Measurements from ENCODE around the gene OR52I2.

The OR52I2 gene

DNA sequence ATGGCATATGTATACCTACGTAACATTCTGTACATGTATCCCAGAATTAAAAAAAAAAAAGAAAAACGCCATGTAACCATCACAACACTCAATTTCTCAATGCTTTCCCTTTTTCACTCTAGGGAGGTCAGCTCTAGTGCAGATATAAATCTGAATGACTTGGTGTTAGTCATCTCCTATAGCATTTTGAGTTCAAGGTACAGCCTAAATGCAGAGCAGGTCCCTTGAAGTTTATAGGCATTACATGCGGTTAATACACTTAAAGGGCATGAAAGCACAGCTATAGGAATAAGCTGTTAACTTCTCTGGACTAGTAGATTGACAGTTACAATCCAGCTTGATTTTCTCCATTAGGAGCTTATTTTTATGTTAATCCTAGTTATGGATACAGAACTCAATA is 16.2 kb upstream of the OR52I2 start:
- Histone ChIP-seq H2AFZ (ENCODE audit: low read depth, low read length) (no peak overlapping the region), H3K27ac (ENCODE audit: low read length) (no peak overlapping the region), H3K9me3 (ENCODE audit: insufficient read depth, low read length, severe bottlenecking) (no peaks in the 10 kb centered on the region), H3K4me3 (ENCODE audit: low read depth in 1 of 2, low read length in 2 of 2) (no peak overlapping the region), H3K36me3 (ENCODE audit: insufficient read depth, low read length) (no peaks in the 10 kb centered on the region), H3K79me2 (ENCODE audit: insufficient read depth, low read length) (no peaks in the 10 kb centered on the region), H3K4me2 (ENCODE audit: insufficient read depth, low read length) (no peak overlapping the region), H3K9ac (ENCODE audit: low read depth, low read length) (no peak overlapping the region), H3K27me3 (ENCODE audit: insufficient read depth, low read length, poor library complexity) (no peaks in the 10 kb centered on the region), H3K4me1 (ENCODE audit: insufficient read depth, low read length) (no peaks in the 10 kb centered on the region), H4K20me1 (ENCODE audit: insufficient read depth, low read length) (no peaks in the 10 kb centered on the region)
- no peak for ATAC-seq (ENCODE audit: insufficient read depth, low read depth)
- no peak for DNase-seq
- TF ChIP-seq, protein P1, sequence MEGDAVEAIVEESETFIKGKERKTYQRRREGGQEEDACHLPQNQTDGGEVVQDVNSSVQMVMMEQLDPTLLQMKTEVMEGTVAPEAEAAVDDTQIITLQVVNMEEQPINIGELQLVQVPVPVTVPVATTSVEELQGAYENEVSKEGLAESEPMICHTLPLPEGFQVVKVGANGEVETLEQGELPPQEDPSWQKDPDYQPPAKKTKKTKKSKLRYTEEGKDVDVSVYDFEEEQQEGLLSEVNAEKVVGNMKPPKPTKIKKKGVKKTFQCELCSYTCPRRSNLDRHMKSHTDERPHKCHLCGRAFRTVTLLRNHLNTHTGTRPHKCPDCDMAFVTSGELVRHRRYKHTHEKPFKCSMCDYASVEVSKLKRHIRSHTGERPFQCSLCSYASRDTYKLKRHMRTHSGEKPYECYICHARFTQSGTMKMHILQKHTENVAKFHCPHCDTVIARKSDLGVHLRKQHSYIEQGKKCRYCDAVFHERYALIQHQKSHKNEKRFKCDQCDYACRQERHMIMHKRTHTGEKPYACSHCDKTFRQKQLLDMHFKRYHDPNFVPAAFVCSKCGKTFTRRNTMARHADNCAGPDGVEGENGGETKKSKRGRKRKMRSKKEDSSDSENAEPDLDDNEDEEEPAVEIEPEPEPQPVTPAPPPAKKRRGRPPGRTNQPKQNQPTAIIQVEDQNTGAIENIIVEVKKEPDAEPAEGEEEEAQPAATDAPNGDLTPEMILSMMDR (IDR thresholded peaks at IDR 0.05; ENCODE audit: borderline replicate concordance, extremely low read depth, low read length, poor library complexity, severe bottlenecking): no peak
- no peak for TF ChIP-seq EZH2 (IDR thresholded peaks at IDR 0.05; ENCODE audit: borderline replicate concordance, low read depth, low read length, severe bottlenecking)

DNA sequence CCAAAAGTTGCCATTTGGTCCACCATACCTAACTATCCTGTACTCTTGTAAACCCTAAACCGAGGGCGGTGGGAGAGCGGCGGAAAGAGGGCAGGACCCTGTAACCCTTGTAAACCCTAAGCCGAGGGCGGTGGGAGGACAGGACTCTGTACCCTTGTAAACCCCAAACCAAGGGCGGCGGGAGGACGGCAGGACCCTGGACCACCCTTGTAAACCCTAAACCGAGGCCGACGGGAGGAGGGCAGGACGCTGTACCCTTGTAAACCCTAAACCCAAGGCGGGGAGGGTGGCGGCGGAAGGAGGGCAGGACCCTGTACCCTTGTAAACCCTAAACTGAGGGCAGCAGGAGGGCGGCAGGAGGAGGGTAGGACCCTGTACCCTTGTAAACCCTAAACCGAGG is 12.5 kb upstream of the OR52I2 start:
- Histone ChIP-seq H3K4me1 (ENCODE audit: insufficient read depth, low read length) (no peaks in the 10 kb centered on the region), H3K9ac (ENCODE audit: low read depth, low read length) (no peak overlapping the region), H2AFZ (ENCODE audit: low read depth, low read length) (no peak overlapping the region), H3K27ac (ENCODE audit: low read length) (no peak overlapping the region), H3K36me3 (ENCODE audit: insufficient read depth, low read length) (no peaks in the 10 kb centered on the region), H3K27me3 (ENCODE audit: insufficient read depth, low read length, poor library complexity) (no peaks in the 10 kb centered on the region), H3K9me3 (ENCODE audit: insufficient read depth, low read length, severe bottlenecking) (no peaks in the 10 kb centered on the region), H3K4me2 (ENCODE audit: insufficient read depth, low read length) (no peak overlapping the region), H3K4me3 (ENCODE audit: low read depth in 1 of 2, low read length in 2 of 2) (no peak overlapping the region), H4K20me1 (ENCODE audit: insufficient read depth, low read length) (no peaks in the 10 kb centered on the region), H3K79me2 (ENCODE audit: insufficient read depth, low read length) (no peaks in the 10 kb centered on the region)
- TF ChIP-seq, protein P1 (IDR thresholded peaks at IDR 0.05; ENCODE audit: borderline replicate concordance, extremely low read depth, low read length, poor library complexity, severe bottlenecking): no peak
- TF ChIP-seq EZH2 (IDR thresholded peaks at IDR 0.05; ENCODE audit: borderline replicate concordance, low read depth, low read length, severe bottlenecking): no peak
- ATAC-seq (ENCODE audit: insufficient read depth, low read depth): no peak
- DNase-seq: no peak

DNA sequence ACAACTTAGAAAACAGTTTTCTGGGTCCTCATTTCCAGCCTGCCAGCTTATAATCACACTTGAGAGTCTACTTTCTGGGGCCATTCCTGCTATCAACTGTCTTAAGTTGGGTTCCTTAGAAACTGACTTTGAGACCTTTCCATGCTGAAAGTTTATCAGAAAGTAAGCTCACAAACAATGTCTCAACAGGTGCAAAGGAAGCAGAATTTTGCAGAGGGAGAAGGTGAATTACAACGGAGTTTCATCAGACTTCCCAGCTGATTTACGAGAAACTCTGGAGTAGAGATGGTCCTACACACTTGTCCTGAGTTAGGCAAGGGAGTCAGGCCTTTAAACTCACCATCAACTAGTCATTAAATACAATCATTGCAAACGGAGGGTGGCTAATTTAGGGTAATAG is 4.7 kb upstream of the OR52I2 start:
- TF ChIP-seq, protein P1 (IDR thresholded peaks at IDR 0.05; ENCODE audit: borderline replicate concordance, extremely low read depth, low read length, poor library complexity, severe bottlenecking): no peak
- no peak for TF ChIP-seq EZH2 (IDR thresholded peaks at IDR 0.05; ENCODE audit: borderline replicate concordance, low read depth, low read length, severe bottlenecking)
- peaks cover 9% of the 10 kb centered on the region for H3K27me3 ChIP-seq (ENCODE audit: insufficient read depth, low read length, poor library complexity)
- no peaks in the 10 kb centered on the region for H4K20me1 ChIP-seq (ENCODE audit: insufficient read depth, low read length)
- DNase-seq (no peak), ATAC-seq (ENCODE audit: insufficient read depth, low read depth) (no peak)
- no peaks in the 10 kb centered on the region for H3K79me2 ChIP-seq (ENCODE audit: insufficient read depth, low read length)
- no peak overlapping the region for H2AFZ ChIP-seq (ENCODE audit: low read depth, low read length)
- no peak overlapping the region for H3K27ac ChIP-seq (ENCODE audit: low read length)
- H3K4me3 ChIP-seq (ENCODE audit: low read depth in 1 of 2, low read length in 2 of 2): no peak overlapping the region
- H3K9me3 ChIP-seq (ENCODE audit: insufficient read depth, low read length, severe bottlenecking): no peaks in the 10 kb centered on the region
- H3K4me1 ChIP-seq (ENCODE audit: insufficient read depth, low read length): peaks cover 10% of the 10 kb centered on the region
- H3K36me3 ChIP-seq (ENCODE audit: insufficient read depth, low read length): no peaks in the 10 kb centered on the region
- no peak overlapping the region for H3K9ac ChIP-seq (ENCODE audit: low read depth, low read length)
- no peak overlapping the region for H3K4me2 ChIP-seq (ENCODE audit: insufficient read depth, low read length)

DNA sequence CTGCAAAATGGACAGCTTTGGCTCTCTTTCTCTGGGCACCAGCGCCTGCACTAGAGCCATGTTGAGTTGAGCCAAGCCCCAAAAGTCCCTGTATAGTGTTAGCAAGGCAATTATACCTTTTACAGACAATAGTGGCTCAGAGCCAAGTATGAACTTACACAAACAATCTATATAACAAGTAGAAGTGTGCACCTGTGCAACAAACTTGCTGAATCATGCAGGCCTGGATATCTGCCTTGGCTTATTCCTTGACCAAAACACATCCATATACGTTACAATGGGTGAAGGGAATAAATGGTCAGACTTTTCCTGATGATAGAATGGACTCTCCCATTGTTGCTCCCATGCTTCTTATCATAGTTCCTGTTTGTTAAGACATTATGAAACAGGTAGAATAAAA is 3.8 kb upstream of the OR52I2 start:
- no peaks in the 10 kb centered on the region for H4K20me1 ChIP-seq (ENCODE audit: insufficient read depth, low read length)
- H2AFZ ChIP-seq (ENCODE audit: low read depth, low read length): no peak overlapping the region
- peaks cover 9% of the 10 kb centered on the region for H3K27me3 ChIP-seq (ENCODE audit: insufficient read depth, low read length, poor library complexity)
- H3K9ac ChIP-seq (ENCODE audit: low read depth, low read length): no peak overlapping the region
- no peaks in the 10 kb centered on the region for H3K36me3 ChIP-seq (ENCODE audit: insufficient read depth, low read length)
- no peaks in the 10 kb centered on the region for H3K9me3 ChIP-seq (ENCODE audit: insufficient read depth, low read length, severe bottlenecking)
- no peak for DNase-seq
- no peak overlapping the region for H3K4me3 ChIP-seq (ENCODE audit: low read depth in 1 of 2, low read length in 2 of 2)
- no peaks in the 10 kb centered on the region for H3K79me2 ChIP-seq (ENCODE audit: insufficient read depth, low read length)
- H3K27ac ChIP-seq (ENCODE audit: low read length): no peak overlapping the region
- no peak overlapping the region for H3K4me2 ChIP-seq (ENCODE audit: insufficient read depth, low read length)
- TF ChIP-seq EZH2 (IDR thresholded peaks at IDR 0.05; ENCODE audit: borderline replicate concordance, low read depth, low read length, severe bottlenecking): no peak
- peaks cover 10% of the 10 kb centered on the region for H3K4me1 ChIP-seq (ENCODE audit: insufficient read depth, low read length)
- ATAC-seq (ENCODE audit: insufficient read depth, low read depth): no peak

Data from DND-41 (cell line).